Mammary epithelial cell (primary cell): ENCODE results near the gene GTF2A2.

Source experiments
- EZH2 ChIP-seq: IDR thresholded peaks from 2 replicates; pipeline ENCODE4 v1.6.1; 2012; ENCODE audit warnings: low read length, inconsistent platforms, borderline replicate concordance
- TF ChIP-seq, protein P1 (sequence below), 2 donors: IDR thresholded peaks in 1 of 2; conservative IDR thresholded peaks in 1 of 2; 2 replicates each; pipeline ENCODE4 v1.5.1; 2011 to 2012; ENCODE audit warnings: inconsistent platforms in 2 of 2, low read length in 2 of 2, mild to moderate bottlenecking in 2 of 2, control low read depth in 1 of 2, low read depth in 1 of 2; ENCODE audit not compliant: insufficient read depth in 1 of 2; ENCODE audit errors: extremely low read depth in 1 of 2

DNA sequence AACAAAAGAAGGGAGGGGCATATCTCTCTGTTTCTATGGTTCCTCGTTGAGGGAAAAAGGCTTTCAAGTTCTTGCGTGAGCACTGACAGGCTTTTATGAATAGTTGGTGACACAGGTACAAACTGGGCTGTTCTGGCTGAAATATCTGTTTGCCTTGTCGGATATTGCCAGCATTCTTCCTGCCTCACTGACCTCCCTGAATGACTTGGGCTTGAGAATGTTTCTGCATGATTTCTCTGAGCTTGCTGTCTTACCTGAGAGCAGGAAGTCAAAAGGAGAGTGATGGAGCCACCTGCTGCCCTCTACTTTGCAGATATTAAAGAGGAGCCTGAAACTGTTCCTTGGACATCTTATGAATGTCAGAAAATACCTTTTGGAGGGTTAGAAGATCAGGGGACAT lies 40.9 kb downstream of the GTF2A2 start:
- TF ChIP-seq, protein P1, sequence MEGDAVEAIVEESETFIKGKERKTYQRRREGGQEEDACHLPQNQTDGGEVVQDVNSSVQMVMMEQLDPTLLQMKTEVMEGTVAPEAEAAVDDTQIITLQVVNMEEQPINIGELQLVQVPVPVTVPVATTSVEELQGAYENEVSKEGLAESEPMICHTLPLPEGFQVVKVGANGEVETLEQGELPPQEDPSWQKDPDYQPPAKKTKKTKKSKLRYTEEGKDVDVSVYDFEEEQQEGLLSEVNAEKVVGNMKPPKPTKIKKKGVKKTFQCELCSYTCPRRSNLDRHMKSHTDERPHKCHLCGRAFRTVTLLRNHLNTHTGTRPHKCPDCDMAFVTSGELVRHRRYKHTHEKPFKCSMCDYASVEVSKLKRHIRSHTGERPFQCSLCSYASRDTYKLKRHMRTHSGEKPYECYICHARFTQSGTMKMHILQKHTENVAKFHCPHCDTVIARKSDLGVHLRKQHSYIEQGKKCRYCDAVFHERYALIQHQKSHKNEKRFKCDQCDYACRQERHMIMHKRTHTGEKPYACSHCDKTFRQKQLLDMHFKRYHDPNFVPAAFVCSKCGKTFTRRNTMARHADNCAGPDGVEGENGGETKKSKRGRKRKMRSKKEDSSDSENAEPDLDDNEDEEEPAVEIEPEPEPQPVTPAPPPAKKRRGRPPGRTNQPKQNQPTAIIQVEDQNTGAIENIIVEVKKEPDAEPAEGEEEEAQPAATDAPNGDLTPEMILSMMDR (conservative IDR thresholded peaks at IDR 0.05 in 1 of 2, IDR thresholded peaks at IDR 0.05 in 1 of 2; ENCODE audit: extremely low read depth in 1 of 2, insufficient read depth in 1 of 2, low read depth in 1 of 2, low read length in 2 of 2) = peak in 1 of 2 donors; percentile 42
- no peak for TF ChIP-seq EZH2
